HEK293T (cell line): Measurements from ENCODE around the gene MKRN3.

ENCODE experiments used
- CTCF ChIA-PET: fragments of 350-600 bp; formaldehyde crosslinking; extraction: SDS; loops from one replicate; lab custom pipeline; 2021; ENCODE audit warnings: antibody characterized with exemption, inconsistent platforms; lab: Yijun Ruan, JAX
- POLR2A ChIA-PET: fragments of 350-600 bp; formaldehyde crosslinking; extraction: SDS; loops from one replicate; lab custom pipeline; 2020; ENCODE audit warnings: antibody characterized with exemption, inconsistent platforms; lab: Yijun Ruan, JAX
- DNase-seq: peaks from one replicate; pipeline ENCODE4 v3.0.0; 2012; ENCODE audit warnings: mixed read lengths; ENCODE audit errors: extremely low spot score
- ARNT ChIP-seq: fragments of 450-650 bp; IDR thresholded peaks from 2 replicates; pipeline ENCODE4 v1.6.1; 2017; ENCODE audit warnings: mild to moderate bottlenecking
- BHLHE40 ChIP-seq: fragments of 450-650 bp; IDR thresholded peaks from 2 replicates; pipeline ENCODE4 v1.6.1; 2016; ENCODE audit warnings: mild to moderate bottlenecking, moderate library complexity, borderline replicate concordance
- CTBP1 ChIP-seq: fragments of 450-650 bp; IDR thresholded peaks from 2 replicates; pipeline ENCODE4 v1.6.1; 2016; ENCODE audit warnings: borderline replicate concordance
- ELF4 ChIP-seq: fragments of 450-650 bp; IDR thresholded peaks from 2 replicates; pipeline ENCODE4 v1.6.1; 2017; ENCODE audit warnings: antibody characterized with exemption
- FOXA1 ChIP-seq: fragments of 450-650 bp; IDR thresholded peaks from 2 replicates; pipeline ENCODE4 v1.6.1; 2016; ENCODE audit warnings: mild to moderate bottlenecking
- FOXK2 ChIP-seq: fragments of 450-650 bp; IDR thresholded peaks from 2 replicates; pipeline ENCODE4 v1.6.1; 2016; ENCODE audit warnings: mild to moderate bottlenecking
- FOXM1 ChIP-seq: fragments of 450-650 bp; IDR thresholded peaks from 2 replicates; pipeline ENCODE4 v1.6.1; 2017; ENCODE audit warnings: mild to moderate bottlenecking, borderline replicate concordance
- HDGF ChIP-seq: fragments of 450-650 bp; IDR thresholded peaks from 2 replicates; pipeline ENCODE4 v1.6.1; 2017; ENCODE audit warnings: antibody characterized with exemption, borderline replicate concordance
- L3MBTL2 ChIP-seq: fragments of 450-650 bp; conservative IDR thresholded peaks from 2 replicates; pipeline ENCODE4 v1.6.1; 2016; ENCODE audit warnings: mild to moderate bottlenecking
- LEF1 ChIP-seq: fragments of 450-650 bp; IDR thresholded peaks from 2 replicates; pipeline ENCODE4 v1.6.1; 2017; ENCODE audit warnings: mild to moderate bottlenecking, borderline replicate concordance
- NFRKB ChIP-seq: fragments of 450-650 bp; IDR thresholded peaks from 2 replicates; pipeline ENCODE4 v1.6.1; 2016; ENCODE audit warnings: mild to moderate bottlenecking, moderate library complexity
- SP1 ChIP-seq: fragments of 450-650 bp; IDR thresholded peaks from 2 replicates; pipeline ENCODE4 v1.6.1; 2017
- SUZ12 ChIP-seq: fragments of 450-650 bp; IDR thresholded peaks from 2 replicates; pipeline ENCODE4 v1.6.1; 2016; ENCODE audit warnings: mild to moderate bottlenecking
- TARDBP ChIP-seq: fragments of 450-650 bp; IDR thresholded peaks from 2 replicates; pipeline ENCODE4 v1.6.1; 2016
- ZNF384 ChIP-seq: fragments of 450-650 bp; IDR thresholded peaks from 2 replicates; pipeline ENCODE4 v1.6.1; 2016
- TF ChIP-seq, protein P1 (sequence below): fragments of 450-650 bp; IDR thresholded peaks from 2 replicates; pipeline ENCODE4 v1.6.1; 2016

Gene MKRN3

DNA sequence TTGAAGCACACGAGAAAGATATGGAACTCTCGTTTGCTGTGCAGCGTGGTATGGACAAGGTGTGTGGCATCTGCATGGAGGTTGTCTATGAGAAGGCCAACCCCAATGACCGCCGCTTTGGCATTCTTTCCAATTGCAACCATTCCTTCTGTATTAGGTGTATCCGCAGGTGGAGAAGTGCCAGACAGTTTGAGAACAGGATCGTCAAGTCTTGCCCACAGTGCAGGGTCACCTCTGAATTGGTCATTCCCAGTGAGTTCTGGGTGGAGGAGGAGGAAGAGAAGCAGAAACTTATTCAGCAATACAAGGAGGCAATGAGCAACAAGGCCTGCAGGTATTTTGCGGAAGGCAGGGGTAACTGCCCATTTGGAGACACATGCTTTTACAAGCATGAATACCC is 1.2 kb downstream of the MKRN3 start:
- ChIA-PET POLR2A (no interaction called here), CTCF (no interaction called here)
- DNase-seq, result no peak
- TF ChIP-seq FOXK2 (no peak), SP1 (no peak)

DNA sequence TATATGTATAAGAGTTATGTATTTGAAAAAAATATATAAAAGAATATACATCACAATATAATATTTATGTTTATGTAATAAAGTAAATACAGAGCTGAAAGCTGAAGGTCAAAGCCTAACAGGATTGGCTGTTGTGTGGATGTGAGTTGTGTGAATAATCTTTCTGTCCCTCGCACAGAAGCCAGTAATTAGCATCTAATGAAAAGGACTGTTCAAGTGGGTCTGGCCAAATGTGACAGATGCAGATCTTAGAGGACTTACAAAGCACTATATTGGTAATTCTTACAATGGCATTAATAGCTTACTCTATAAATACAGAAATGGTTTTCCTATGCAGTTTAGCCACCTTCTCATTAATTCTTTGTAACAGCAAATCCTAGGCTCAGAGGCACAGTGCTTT is 2.4 kb downstream of the MKRN3 start:
- ChIA-PET POLR2A (no interaction called here), CTCF (no interaction called here)
- no peak for TF ChIP-seq HDGF
- TF ChIP-seq ELF4, result no peak
- no peak for TF ChIP-seq NFRKB
- TF ChIP-seq CTBP1, result no peak
- TF ChIP-seq ARNT, result no peak
- TF ChIP-seq, protein P1, sequence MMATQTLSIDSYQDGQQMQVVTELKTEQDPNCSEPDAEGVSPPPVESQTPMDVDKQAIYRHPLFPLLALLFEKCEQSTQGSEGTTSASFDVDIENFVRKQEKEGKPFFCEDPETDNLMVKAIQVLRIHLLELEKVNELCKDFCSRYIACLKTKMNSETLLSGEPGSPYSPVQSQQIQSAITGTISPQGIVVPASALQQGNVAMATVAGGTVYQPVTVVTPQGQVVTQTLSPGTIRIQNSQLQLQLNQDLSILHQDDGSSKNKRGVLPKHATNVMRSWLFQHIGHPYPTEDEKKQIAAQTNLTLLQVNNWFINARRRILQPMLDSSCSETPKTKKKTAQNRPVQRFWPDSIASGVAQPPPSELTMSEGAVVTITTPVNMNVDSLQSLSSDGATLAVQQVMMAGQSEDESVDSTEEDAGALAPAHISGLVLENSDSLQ, result no peak
- no peak for TF ChIP-seq L3MBTL2
- no peak for TF ChIP-seq FOXA1
- no peak for TF ChIP-seq FOXM1
- no peak for TF ChIP-seq SP1
- no peak for TF ChIP-seq ZNF384
- no peak for TF ChIP-seq TARDBP
- no peak for TF ChIP-seq SUZ12
- no peak for DNase-seq

DNA sequence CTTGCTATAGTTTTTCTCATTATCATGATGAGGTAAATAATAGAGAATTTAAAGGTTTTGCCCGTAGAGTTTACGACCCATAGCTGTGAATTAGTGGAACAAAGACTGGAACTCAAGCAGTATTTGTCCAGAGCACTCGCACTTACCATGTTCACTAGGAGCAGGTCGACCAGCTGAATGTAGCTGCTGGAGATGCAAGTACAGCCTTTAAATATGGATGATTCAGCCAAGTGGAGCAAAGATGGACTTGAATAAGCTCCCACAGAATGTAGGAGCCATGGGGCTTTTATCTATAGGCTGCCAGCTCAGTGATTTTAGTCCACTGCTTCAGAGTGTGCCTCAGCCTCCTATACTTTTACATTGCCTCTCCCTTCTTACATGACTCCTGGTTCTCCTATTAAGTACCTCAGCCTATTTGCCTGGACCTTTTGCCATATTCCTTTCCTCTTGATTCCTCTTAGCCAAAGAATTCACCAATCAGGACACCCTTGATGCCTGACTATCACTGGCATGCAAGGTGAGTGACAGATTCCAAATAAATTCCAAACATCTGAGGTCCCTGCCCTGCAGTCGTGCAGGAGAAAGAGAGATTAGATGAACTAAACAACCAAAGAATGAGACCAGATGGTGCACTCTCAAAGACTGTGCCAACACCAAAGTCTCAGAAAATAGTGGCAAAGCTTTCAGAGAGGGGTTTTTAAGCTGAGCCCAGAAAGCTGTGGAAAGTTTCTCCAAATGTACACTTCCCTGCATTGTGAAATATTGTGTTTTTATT is 3.9 kb downstream of the MKRN3 start:
- ChIA-PET CTCF (no interaction called here), POLR2A (no interaction called here)
- DNase-seq, result no peak
- no peak for TF ChIP-seq FOXA1
- TF ChIP-seq SP1, result no peak
- no peak for TF ChIP-seq ELF4
- no peak for TF ChIP-seq ZNF384
- TF ChIP-seq BHLHE40, result no peak
- TF ChIP-seq ARNT, result no peak

DNA sequence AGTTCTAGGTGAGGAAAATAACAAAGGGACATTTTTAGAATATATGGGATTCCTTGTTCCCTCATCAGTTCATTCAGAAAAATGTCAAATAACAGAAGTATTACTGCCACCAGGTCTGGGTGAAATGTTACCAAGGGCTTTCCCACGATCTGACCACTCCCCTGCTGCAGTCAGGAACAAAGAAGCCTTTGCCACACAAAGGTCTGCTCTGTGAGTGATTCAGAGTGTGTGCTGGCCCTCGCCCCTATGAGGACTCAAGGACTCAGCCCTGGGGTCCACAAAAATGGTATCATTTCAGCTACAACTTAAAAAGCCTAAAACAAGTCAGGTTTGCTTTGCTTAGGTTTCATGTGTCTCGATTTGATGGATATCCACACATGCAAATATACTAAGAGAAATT is 5.0 kb downstream of the MKRN3 start:
- ChIA-PET POLR2A (no interaction called here), CTCF (no interaction called here)
- DNase-seq, result no peak
- no peak for TF ChIP-seq L3MBTL2
- no peak for TF ChIP-seq ELF4
- TF ChIP-seq FOXA1, result no peak
- no peak for TF ChIP-seq ZNF384
- TF ChIP-seq LEF1, result no peak
- no peak for TF ChIP-seq NFRKB
- TF ChIP-seq HDGF, result no peak
- no peak for TF ChIP-seq TARDBP
- TF ChIP-seq, protein P1, result no peak

- ChIA-PET CTCF (no interaction called here), POLR2A (no interaction called here)
- TF ChIP-seq FOXK2 (no peak), HDGF (no peak), NFRKB (no peak), ZNF384 (no peak), FOXA1 (no peak), BHLHE40 (no peak)
- DNase-seq, result no peak
These were observed 7.4 kb downstream of the MKRN3 start for GRCh38 chr15:23572844-23573243.

DNA sequence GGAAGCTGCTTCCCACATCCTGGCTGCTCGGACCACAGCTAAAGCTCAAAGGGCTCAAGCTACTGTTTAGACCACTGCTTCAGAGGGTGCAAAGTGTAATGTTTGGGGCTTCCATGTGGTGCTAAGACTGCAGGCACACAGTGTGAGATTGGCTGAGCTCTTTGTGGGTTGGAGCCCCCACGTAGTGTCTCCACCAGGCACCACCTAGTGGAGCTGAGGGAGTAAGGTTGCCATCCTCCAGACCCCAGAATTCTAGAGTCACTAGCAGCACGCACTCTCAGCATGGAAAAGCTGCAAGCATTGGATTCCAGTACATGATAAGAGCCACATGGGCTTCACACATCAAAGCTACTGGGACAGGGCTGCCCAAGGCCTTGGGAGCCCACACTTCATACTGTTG is 9.3 kb downstream of the MKRN3 start:
- CTCF ChIA-PET, result no interaction called here
- DNase-seq, result no peak
- POLR2A ChIA-PET, result no interaction called here

More for the DNA sequence above, 9.3 kb downstream of the MKRN3 start:
- TF ChIP-seq ELF4 (no peak), NFRKB (no peak), SP1 (no peak), L3MBTL2 (no peak), CTBP1 (no peak), FOXA1 (no peak), ARNT (no peak), HDGF (no peak), ZNF384 (no peak), FOXK2 (no peak), BHLHE40 (no peak), SUZ12 (no peak), TARDBP (no peak), LEF1 (no peak), FOXM1 (no peak)
- TF ChIP-seq, protein P1, result no peak
